CD4-positive, alpha-beta T cell (primary cell): ENCODE measurements around the gene RBM39. TPM values are rescaled to one million over a fixed set of nuclear protein-coding genes. Genes with fewer than 3 reads are reported as not detected.

Experiments
- ATAC-seq: fragments of 200-7000 bp; cut with Tn5 transposase; one replicate; pipeline ENCODE4 v1.10.0; 2022; ENCODE audit warnings: mild to moderate bottlenecking; ENCODE audit not compliant: poor library complexity
- CTCF ChIA-PET: fragments of 350-600 bp; sonication (Branson Sonifier 250); formaldehyde crosslinking; loops from one replicate; lab custom pipeline; 2021; ENCODE audit warnings: antibody characterized with exemption, inconsistent platforms; lab: Charles Lee
- POLR2A ChIA-PET: fragments of 350-600 bp; sonication (Branson Sonifier 250); formaldehyde crosslinking; loops from one replicate; lab custom pipeline; 2021; ENCODE audit warnings: antibody characterized with exemption, inconsistent platforms; lab: Charles Lee
- DNase-seq, 14 experiments: peaks; one replicate each; pipeline ENCODE4 v3.0.0-alpha.2; 2013 to 2020; ENCODE audit warnings: mixed read lengths in 2 of 14
- H3K27ac ChIP-seq, 2 donors: one replicate each; pipeline versions ENCODE4 v1.5.1 to v1.7.0; 2013; ENCODE audit warnings: low read length in 2 of 2, low read depth in 1 of 2, mild to moderate bottlenecking in 1 of 2
- H3K27me3 ChIP-seq, 2 experiments: 1 replicate in 1 of 2; 2 replicates in 1 of 2; pipeline versions ENCODE4 v1.6.1 to v1.7.0; 2013; ENCODE audit warnings: low read length in 2 of 2, control low read depth in 1 of 2, mild to moderate bottlenecking in 1 of 2, moderate library complexity in 1 of 2; ENCODE audit not compliant: insufficient read depth in 2 of 2, control insufficient read depth in 1 of 2
- H3K36me3 ChIP-seq: one replicate; pipeline ENCODE4 v1.6.1; 2013; ENCODE audit warnings: low read length, control low read depth; ENCODE audit not compliant: insufficient read depth
- H3K4me1 ChIP-seq: one replicate; pipeline ENCODE4 v1.6.1; 2013; ENCODE audit warnings: low read length, control low read depth; ENCODE audit not compliant: insufficient read depth
- H3K4me3 ChIP-seq: one replicate; pipeline ENCODE4 v1.5.1; 2013; ENCODE audit warnings: mild to moderate bottlenecking, low read length, moderate library complexity
- H3K9me3 ChIP-seq, 2 experiments: 1 replicate in 1 of 2; 2 replicates in 1 of 2; pipeline versions ENCODE4 v1.6.1 to v1.7.0; 2013; ENCODE audit warnings: low read length in 2 of 2, mild to moderate bottlenecking in 2 of 2, control low read depth in 1 of 2, moderate library complexity in 1 of 2; ENCODE audit not compliant: control insufficient read depth in 1 of 2, insufficient read depth in 1 of 2
- H3K27ac Mint-ChIP-seq: one replicate; pipeline ENCODE4 v1.8.0; 2020; ENCODE audit warnings: mixed read lengths
- H3K27me3 Mint-ChIP-seq: one replicate; pipeline ENCODE4 v1.8.0; 2021; ENCODE audit warnings: mixed read lengths
- H3K36me3 Mint-ChIP-seq: one replicate; pipeline ENCODE4 v1.8.0; 2021; ENCODE audit warnings: low read depth, mixed read lengths
- H3K4me1 Mint-ChIP-seq: one replicate; pipeline ENCODE4 v1.8.0; 2021; ENCODE audit warnings: low read depth, mixed read lengths
- H3K4me3 Mint-ChIP-seq: one replicate; pipeline ENCODE4 v1.8.0; 2020; ENCODE audit warnings: mild to moderate bottlenecking, mixed read lengths
- H3K9me3 Mint-ChIP-seq: one replicate; pipeline ENCODE4 v1.8.0; 2020; ENCODE audit warnings: mixed read lengths
- CTCF ChIP-seq: fragments of 200-600 bp; IDR thresholded peaks from one replicate; pipeline ENCODE4 v1.8.0; 2022; ENCODE audit warnings: antibody characterized with exemption, mild to moderate bottlenecking
- intact Hi-C, 2 experiments: fragments of 100-400 bp; cut with DNase I in 1 of 2; cut with micrococcal nuclease in 1 of 2; formaldehyde crosslinking; loops; one replicate each; pipeline versions ENCODE4 v1.15.1 to v1.9.0; 2023 to 2025; cut with DNase I, micrococcal nuclease
- total RNA-seq, 174 experiments: library from RNA in 2 of 174; stranded (reverse) in 2 of 174; gene quantifications; one replicate each; pipeline ENCODE4 v1.2.3 and lab custom pipeline; 2021 to 2026

The RBM39 gene
- total RNA-seq, 2 experiments from 2014 or later: 1,057 to 1,091 TPM

GRCh38 chr20:35660122-35660937 is 81.7 kb downstream of the RBM39 start:
- no peak for DNase-seq
- Mint-ChIP-seq H3K36me3 (peaks cover 31% of the 10 kb centered on the region), H3K27ac (peak overlapping the region; percentile 99), H3K9me3 (no peaks in the 10 kb centered on the region), H3K4me3 (peak overlapping the region; percentile 89), H3K27me3 (no peaks in the 10 kb centered on the region), H3K4me1 (peaks cover 78% of the 10 kb centered on the region)
- ChIA-PET CTCF (interaction anchor here (0.6 to 8.1 kb wide), 3 partner anchors 26 to 294 kb away, joined by 3 to 57 read pairs (median 4); partner anchors contain the start of gene SCAND1), POLR2A (interaction anchor here (0.9 to 8.2 kb wide), 5 partner anchors 8 to 294 kb away, joined by 3 to 147 read pairs (median 6); partner anchors contain the start of genes NFS1, RBM39, ROMO1 and SCAND1)
- H3K9me3 ChIP-seq: no peaks in the 10 kb centered on the region
- no peak for ATAC-seq
- H3K4me1 ChIP-seq: peaks cover 54% of the 10 kb centered on the region
- peaks cover 6% of the 10 kb centered on the region for H3K36me3 ChIP-seq
- peak overlapping the region in 1 of 2 donors; percentile 99 for H3K27ac ChIP-seq
- H3K4me3 ChIP-seq: no peak overlapping the region
- no peak for TF ChIP-seq CTCF
- H3K27me3 ChIP-seq: no peaks in the 10 kb centered on the region
- intact Hi-C loops: loop anchor here (5.0 kb wide), 2 partner anchors 58 to 168 kb away; no protein-coding TSS in a partner anchor

GRCh38 chr20:35657271-35657670 is 84.8 kb downstream of the RBM39 start:
- ChIA-PET CTCF (interaction anchor here (0.6 to 8.1 kb wide), 3 partner anchors 11 to 42 kb away, joined by 3 to 57 read pairs (median 8); partner anchors contain the start of genes NFS1 and ROMO1), POLR2A (interaction anchor here (1.3 kb wide), 1 partner anchor 85 kb away, joined by 7 read pairs; the partner anchor contains the start of gene RBM39)
- no peak for TF ChIP-seq CTCF
- ATAC-seq (peak; percentile 57), DNase-seq (no peak)
- Histone ChIP-seq H3K4me1 (peaks cover 41% of the 10 kb centered on the region), H3K36me3 (peaks cover 37% of the 10 kb centered on the region), H3K4me3 (no peak overlapping the region), H3K27ac (no peak overlapping the region), H3K9me3 (no peaks in the 10 kb centered on the region), H3K27me3 (no peaks in the 10 kb centered on the region)
- H3K27me3 Mint-ChIP-seq: no peaks in the 10 kb centered on the region
- peaks cover 18% of the 10 kb centered on the region for H3K36me3 Mint-ChIP-seq
- H3K4me1 Mint-ChIP-seq: peaks cover 58% of the 10 kb centered on the region
- H3K27ac Mint-ChIP-seq: peak overlapping the region; percentile 77
- peak overlapping the region; percentile 72 for H3K4me3 Mint-ChIP-seq
- intact Hi-C loops: no loop called here
- no peaks in the 10 kb centered on the region for H3K9me3 Mint-ChIP-seq

- no peak overlapping the region for H3K27ac Mint-ChIP-seq
- Histone ChIP-seq H3K36me3 (peaks cover 47% of the 10 kb centered on the region), H3K27me3 (no peaks in the 10 kb centered on the region), H3K9me3 (no peaks in the 10 kb centered on the region), H3K27ac (no peak overlapping the region), H3K4me1 (peaks cover 28% of the 10 kb centered on the region), H3K4me3 (no peak overlapping the region)
- TF ChIP-seq CTCF: no peak
- DNase-seq (no peak), ATAC-seq (no peak)
- H3K9me3 Mint-ChIP-seq: no peaks in the 10 kb centered on the region
- no peak overlapping the region for H3K4me3 Mint-ChIP-seq
- peaks cover 56% of the 10 kb centered on the region for H3K4me1 Mint-ChIP-seq
- POLR2A ChIA-PET: interaction anchor here (2.6 kb wide), 1 partner anchor 10 kb away, joined by 15 read pairs; the partner anchor contains the start of genes CPNE1 and RBM12
- no peaks in the 10 kb centered on the region for H3K27me3 Mint-ChIP-seq
- CTCF ChIA-PET: interaction anchor here (1.2 to 1.5 kb wide), 2 partner anchors 35 to 53 kb away, joined by 3 to 5 read pairs; no protein-coding TSS in a partner anchor
- peaks cover 42% of the 10 kb centered on the region for H3K36me3 Mint-ChIP-seq
- intact Hi-C loops: no loop called here
These were observed 87.6 kb downstream of the RBM39 start for GRCh38 chr20:35654415-35654814.
